Astrocyte (in vitro differentiated cells and primary cell): ENCODE results near the gene FUT8. TPM values are rescaled to one million over a fixed set of nuclear protein-coding genes. Genes with fewer than 3 reads are reported as not detected.
"Not testable (repeated sequence)": the region's sequence is repeated elsewhere in the genome, so short reads cannot be mapped to it uniquely, and the experiment has no call there.

Experiments used
- DNase-seq: peaks from one replicate; pipeline ENCODE4 v3.0.0-alpha.2; 2010; ENCODE audit warnings: low read depth
- FAIRE-seq: peaks from 2 replicates; lab custom pipeline; 2011; peaks lifted over from hg19 to GRCh38; lab: Jason Lieb, UNC
- H2AFZ ChIP-seq: 2 replicates; pipeline ENCODE4 v1.6.0; 2012; ENCODE audit warnings: low read depth, low read length, inconsistent platforms
- H3K27ac ChIP-seq: 2 replicates; pipeline ENCODE4 v1.5.1; 2011; ENCODE audit warnings: low read depth, low read length, inconsistent platforms
- H3K27me3 ChIP-seq: 2 replicates; pipeline ENCODE4 v1.6.0; 2011; ENCODE audit warnings: low read length, inconsistent platforms; ENCODE audit not compliant: insufficient read depth
- H3K36me3 ChIP-seq: 2 replicates; pipeline ENCODE4 v1.5.1; 2011; ENCODE audit warnings: low read length, inconsistent platforms; ENCODE audit not compliant: insufficient read depth
- H3K4me1 ChIP-seq: 2 replicates; pipeline ENCODE4 v1.5.1; 2011; ENCODE audit warnings: low read length, inconsistent platforms; ENCODE audit not compliant: insufficient read depth
- H3K4me2 ChIP-seq: 2 replicates; pipeline ENCODE4 v1.6.0; 2012; ENCODE audit warnings: low read length, inconsistent platforms
- H3K4me3 ChIP-seq: 2 replicates; pipeline ENCODE4 v1.5.1; 2011; ENCODE audit warnings: low read depth, mild to moderate bottlenecking, low read length, inconsistent platforms; ENCODE audit not compliant: insufficient read depth
- H3K79me2 ChIP-seq: 2 replicates; pipeline ENCODE4 v1.6.0; 2012; ENCODE audit warnings: mild to moderate bottlenecking, low read length, inconsistent platforms; ENCODE audit not compliant: insufficient read depth
- H3K9ac ChIP-seq: 2 replicates; pipeline ENCODE4 v1.6.0; 2012; ENCODE audit warnings: mild to moderate bottlenecking, low read length, inconsistent platforms
- H3K9me3 ChIP-seq: 2 replicates; pipeline ENCODE4 v1.5.1; 2012; ENCODE audit warnings: low read depth, mild to moderate bottlenecking, low read length, inconsistent platforms; ENCODE audit not compliant: insufficient read depth
- H4K20me1 ChIP-seq: 2 replicates; pipeline ENCODE4 v1.6.0; 2012; ENCODE audit warnings: low read length, inconsistent platforms; ENCODE audit not compliant: insufficient read depth
- H3K27ac Mint-ChIP-seq: one replicate; pipeline ENCODE4 v1.8.0; 2021; ENCODE audit warnings: mild to moderate bottlenecking, mixed read lengths; ENCODE audit not compliant: unreplicated experiment
- H3K27me3 Mint-ChIP-seq: one replicate; pipeline ENCODE4 v1.8.0; 2021; ENCODE audit warnings: low read depth, mixed read lengths; ENCODE audit not compliant: unreplicated experiment
- H3K36me3 Mint-ChIP-seq: one replicate; pipeline ENCODE4 v1.8.0; 2021; ENCODE audit warnings: low read depth, mixed read lengths; ENCODE audit not compliant: unreplicated experiment
- H3K4me1 Mint-ChIP-seq: one replicate; pipeline ENCODE4 v1.8.0; 2021; ENCODE audit warnings: low read depth, mixed read lengths; ENCODE audit not compliant: unreplicated experiment
- H3K4me3 Mint-ChIP-seq: one replicate; pipeline ENCODE4 v1.8.0; 2021; ENCODE audit warnings: mild to moderate bottlenecking, moderate library complexity, mixed read lengths; ENCODE audit not compliant: unreplicated experiment
- H3K9me3 Mint-ChIP-seq: one replicate; pipeline ENCODE4 v1.8.0; 2021; ENCODE audit warnings: mild to moderate bottlenecking, mixed read lengths; ENCODE audit not compliant: unreplicated experiment
- EZH2 ChIP-seq: IDR thresholded peaks from 2 replicates; pipeline ENCODE4 v1.6.1; 2012; ENCODE audit warnings: mild to moderate bottlenecking, low read length, inconsistent platforms; ENCODE audit not compliant: insufficient read depth
- total RNA-seq: library from RNA; stranded (reverse); gene quantifications from 2 replicates; pipeline ENCODE4 v1.2.1, GENCODE V29; 2021
- TF ChIP-seq, protein P1 (sequence below): IDR thresholded peaks from 2 replicates; pipeline ENCODE4 v1.5.1; 2011; ENCODE audit warnings: low read depth, mild to moderate bottlenecking, inconsistent platforms, low read length, moderate library complexity; ENCODE audit not compliant: insufficient read depth

FUT8 gene
- total RNA-seq, 1 donor from 2014 or later = 52.7 TPM

DNA sequence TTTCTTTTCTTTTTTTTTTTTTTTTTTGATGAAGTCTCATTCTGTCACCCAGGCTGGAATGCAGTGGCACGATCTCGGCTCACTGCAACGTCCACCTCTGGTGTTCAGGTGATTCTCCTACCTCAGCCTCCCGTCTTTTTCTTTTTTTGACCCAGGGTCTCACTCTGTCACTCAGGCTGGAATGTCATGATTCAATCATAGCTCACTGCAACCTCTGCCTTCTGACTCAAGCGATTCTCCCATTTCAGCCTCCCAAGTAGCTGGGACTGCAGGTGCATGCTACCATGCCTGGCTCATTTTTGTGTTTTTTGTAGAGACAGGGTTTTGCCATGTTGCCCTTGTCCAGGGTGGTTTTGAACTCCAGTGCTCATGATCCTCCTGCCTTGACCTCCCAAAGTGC, 12.0 kb downstream of the FUT8 start:
- Histone ChIP-seq H3K27me3 (no peaks in the 10 kb centered on the region), H3K4me3 (no peak overlapping the region), H2AFZ (no peak overlapping the region), H3K9me3 (no peaks in the 10 kb centered on the region), H3K9ac (no peak overlapping the region), H3K27ac (no peak overlapping the region), H3K36me3 (no peaks in the 10 kb centered on the region), H4K20me1 (peaks cover 6% of the 10 kb centered on the region), H3K4me1 (peaks cover 14% of the 10 kb centered on the region), H3K79me2 (peaks cover 93% of the 10 kb centered on the region), H3K4me2 (no peak overlapping the region)
- Mint-ChIP-seq H3K4me3 (no peak overlapping the region), H3K27me3 (no peaks in the 10 kb centered on the region), H3K9me3 (no peaks in the 10 kb centered on the region), H3K36me3 (peaks cover 2% of the 10 kb centered on the region), H3K27ac (no peak overlapping the region), H3K4me1 (peaks cover 21% of the 10 kb centered on the region)
- DNase-seq = no peak
- FAIRE-seq = no peak
- TF ChIP-seq, protein P1, sequence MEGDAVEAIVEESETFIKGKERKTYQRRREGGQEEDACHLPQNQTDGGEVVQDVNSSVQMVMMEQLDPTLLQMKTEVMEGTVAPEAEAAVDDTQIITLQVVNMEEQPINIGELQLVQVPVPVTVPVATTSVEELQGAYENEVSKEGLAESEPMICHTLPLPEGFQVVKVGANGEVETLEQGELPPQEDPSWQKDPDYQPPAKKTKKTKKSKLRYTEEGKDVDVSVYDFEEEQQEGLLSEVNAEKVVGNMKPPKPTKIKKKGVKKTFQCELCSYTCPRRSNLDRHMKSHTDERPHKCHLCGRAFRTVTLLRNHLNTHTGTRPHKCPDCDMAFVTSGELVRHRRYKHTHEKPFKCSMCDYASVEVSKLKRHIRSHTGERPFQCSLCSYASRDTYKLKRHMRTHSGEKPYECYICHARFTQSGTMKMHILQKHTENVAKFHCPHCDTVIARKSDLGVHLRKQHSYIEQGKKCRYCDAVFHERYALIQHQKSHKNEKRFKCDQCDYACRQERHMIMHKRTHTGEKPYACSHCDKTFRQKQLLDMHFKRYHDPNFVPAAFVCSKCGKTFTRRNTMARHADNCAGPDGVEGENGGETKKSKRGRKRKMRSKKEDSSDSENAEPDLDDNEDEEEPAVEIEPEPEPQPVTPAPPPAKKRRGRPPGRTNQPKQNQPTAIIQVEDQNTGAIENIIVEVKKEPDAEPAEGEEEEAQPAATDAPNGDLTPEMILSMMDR = no peak
- no peak for TF ChIP-seq EZH2

DNA sequence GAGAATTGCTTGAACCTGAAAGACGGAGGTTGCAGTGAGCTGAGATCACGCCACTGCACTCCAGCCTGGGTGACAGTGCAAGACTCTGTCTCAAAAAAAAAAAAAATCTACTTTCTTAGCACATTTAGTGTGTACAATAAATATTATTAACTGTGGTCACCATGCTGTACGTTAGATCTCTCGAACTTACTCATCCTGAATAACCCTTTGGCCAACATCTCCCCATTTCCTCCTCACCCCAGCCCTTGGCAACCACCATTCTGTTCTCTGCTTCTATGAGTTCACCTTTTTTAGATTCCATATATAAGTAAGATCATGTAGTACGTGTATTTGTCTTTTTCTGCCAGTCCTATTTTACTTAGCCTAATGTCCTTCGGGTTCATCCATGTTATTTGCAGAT, 13.4 kb downstream of the FUT8 start:
- Mint-ChIP-seq H3K36me3 (peaks cover 2% of the 10 kb centered on the region), H3K4me3 (no peak overlapping the region), H3K9me3 (no peaks in the 10 kb centered on the region), H3K27ac (peak overlapping the region; percentile 54), H3K4me1 (peaks cover 19% of the 10 kb centered on the region), H3K27me3 (no peaks in the 10 kb centered on the region)
- no peak overlapping the region for H3K9ac ChIP-seq
- H3K79me2 ChIP-seq = peaks cover 93% of the 10 kb centered on the region
- H3K4me1 ChIP-seq = peaks cover 14% of the 10 kb centered on the region
- no peak overlapping the region for H3K4me2 ChIP-seq
- H2AFZ ChIP-seq = no peak overlapping the region
- no peaks in the 10 kb centered on the region for H3K9me3 ChIP-seq
- no peaks in the 10 kb centered on the region for H3K27me3 ChIP-seq
- TF ChIP-seq EZH2 = no peak
- DNase-seq (no peak), FAIRE-seq (no peak)
- no peaks in the 10 kb centered on the region for H3K36me3 ChIP-seq
- no peak overlapping the region for H3K27ac ChIP-seq
- peaks cover 6% of the 10 kb centered on the region for H4K20me1 ChIP-seq
- H3K4me3 ChIP-seq = no peak overlapping the region

DNA sequence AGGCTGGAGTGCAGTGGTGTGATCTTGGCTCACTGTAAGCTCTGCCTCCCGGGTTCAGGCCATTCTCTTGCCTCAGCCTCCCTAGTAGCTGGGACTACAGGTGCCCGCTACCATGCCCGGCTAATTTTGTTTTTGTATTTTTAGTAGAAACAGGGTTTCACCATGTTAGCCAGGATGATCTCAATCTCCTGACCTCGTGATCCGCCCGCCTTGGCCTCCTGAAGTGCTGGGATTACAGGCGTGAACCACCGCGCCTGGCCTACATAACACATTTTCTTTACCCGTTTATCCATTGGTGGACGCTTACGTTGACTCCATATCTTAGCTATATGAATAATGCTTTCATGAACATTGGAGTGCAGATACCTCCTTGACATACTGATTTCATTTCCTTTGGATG, 14.4 kb downstream of the FUT8 start:
- not testable (repeated sequence) for H3K27ac ChIP-seq, H3K4me3 ChIP-seq, H3K9ac ChIP-seq, H3K9me3 ChIP-seq, H3K27ac Mint-ChIP-seq, H3K27me3 Mint-ChIP-seq, H3K36me3 ChIP-seq, H3K9me3 Mint-ChIP-seq, H2AFZ ChIP-seq, H3K27me3 ChIP-seq, H3K36me3 Mint-ChIP-seq, H3K4me3 Mint-ChIP-seq, H4K20me1 ChIP-seq, H3K4me2 ChIP-seq, DNase-seq, FAIRE-seq
- Histone ChIP-seq H3K79me2 (peaks cover 95% of the 10 kb centered on the region), H3K4me1 (peaks cover 13% of the 10 kb centered on the region)
- peaks cover 19% of the 10 kb centered on the region for H3K4me1 Mint-ChIP-seq
